Hepatocyte (in vitro differentiated cells): ENCODE data around the gene LARP1. TPM values are rescaled to one million over a fixed set of nuclear protein-coding genes. Genes with fewer than 3 reads are reported as not detected.
"Not testable (repeated sequence)": the region's sequence is repeated elsewhere in the genome, so short reads cannot be mapped to it uniquely, and the experiment has no call there.

Source experiments
- DNase-seq: peaks from one replicate; pipeline ENCODE4 v3.0.0-alpha.2; 2016; ENCODE audit warnings: low spot score
- H2AFZ ChIP-seq: fragments of 200-600 bp; sonication (generic); 2 replicates; pipeline ENCODE4 v1.6.0; 2016; ENCODE audit warnings: antibody characterized with exemption, mild to moderate bottlenecking
- H3K27ac ChIP-seq: fragments of 200-600 bp; sonication (generic); 2 replicates; pipeline ENCODE4 v1.5.1; 2016; ENCODE audit warnings: mild to moderate bottlenecking
- H3K27me3 ChIP-seq: fragments of 200-600 bp; sonication (generic); 2 replicates; pipeline ENCODE4 v1.6.1; 2016
- H3K36me3 ChIP-seq: fragments of 200-600 bp; sonication (generic); replicated peaks from 2 replicates; pipeline ENCODE4 v1.5.1; 2016; ENCODE audit warnings: low read depth; ENCODE audit not compliant: insufficient read depth
- H3K4me1 ChIP-seq: fragments of 200-600 bp; sonication (generic); 2 replicates; pipeline ENCODE4 v1.5.1; 2016; ENCODE audit warnings: mild to moderate bottlenecking, moderate library complexity; ENCODE audit not compliant: insufficient read depth
- H3K4me2 ChIP-seq: fragments of 200-600 bp; sonication (generic); 2 replicates; pipeline ENCODE4 v1.6.0; 2016
- H3K4me3 ChIP-seq: fragments of 200-600 bp; sonication (generic); 2 replicates; pipeline ENCODE4 v1.5.1; 2016; ENCODE audit warnings: mild to moderate bottlenecking
- H3K79me2 ChIP-seq: fragments of 200-600 bp; sonication (generic); 2 replicates; pipeline ENCODE4 v1.6.0; 2017; ENCODE audit warnings: mild to moderate bottlenecking
- H3K9me2 ChIP-seq: fragments of 200-600 bp; sonication (generic); replicated peaks from 2 replicates; pipeline ENCODE4 v1.6.0; 2017; ENCODE audit warnings: mild to moderate bottlenecking; ENCODE audit not compliant: insufficient read depth
- H3K9me3 ChIP-seq: fragments of 200-600 bp; sonication (generic); 2 replicates; pipeline ENCODE4 v1.5.1; 2016; ENCODE audit warnings: low read depth, mild to moderate bottlenecking
- H4K20me1 ChIP-seq: fragments of 200-600 bp; sonication (generic); 2 replicates; pipeline ENCODE4 v1.6.0; 2016; ENCODE audit warnings: mild to moderate bottlenecking; ENCODE audit not compliant: insufficient read depth, poor library complexity, severe bottlenecking
- EZH2 ChIP-seq: fragments of 200-600 bp; sonication (generic); IDR thresholded peaks from 2 replicates; pipeline ENCODE4 v1.6.1; 2016; ENCODE audit warnings: antibody characterized with exemption, mild to moderate bottlenecking, borderline replicate concordance
- EZH2phosphoT487 ChIP-seq: fragments of 200-600 bp; sonication (generic); IDR thresholded peaks from one replicate; pipeline ENCODE4 v1.6.1; 2018; ENCODE audit warnings: antibody characterized with exemption, mild to moderate bottlenecking, low read depth, moderate library complexity; ENCODE audit not compliant: unreplicated experiment, severe bottlenecking
- WGBS: methylation state at CpG from one replicate; pipeline ENCODE4 v1.1.6; 2016; ENCODE audit warnings: low lambda C conversion rate; ENCODE audit errors: missing lambda C conversion rate; 5-methylcytosine and 5-hydroxymethylcytosine counted together
- polyA plus RNA-seq: library from polyadenylated mRNA; unstranded; fragments of >200 nt; fragmentation: Nextera tagmentation; extraction: Ambion mirVana; gene quantifications from 2 replicates; pipeline ENCODE4 v1.2.1, GENCODE V29; 2016
- total RNA-seq: library from RNA; depleted of rRNA; stranded (reverse); fragments of >200 nt; gene quantifications from 2 replicates; pipeline ENCODE4 v1.2.3, GENCODE V29; 2014
- TF ChIP-seq, protein P1 (sequence below): fragments of 200-600 bp; sonication (generic); IDR thresholded peaks from 2 replicates; pipeline ENCODE4 v1.5.1; 2016; ENCODE audit warnings: antibody characterized with exemption, mild to moderate bottlenecking; ENCODE audit not compliant: poor library complexity

The LARP1 gene
- total and polyA plus RNA-seq, 2 experiments from 2014 or later, result 62.9 to 75.0 TPM

GRCh38 chr5:154758977-154759376, 3.8 kb downstream of the LARP1 start:
- Histone ChIP-seq H3K4me3 (no peak overlapping the region), H3K27ac (no peak overlapping the region), H3K79me2 (peaks cover 85% of the 10 kb centered on the region), H3K4me1 (peaks cover 41% of the 10 kb centered on the region), H3K9me2 (no peaks in the 10 kb centered on the region), H2AFZ (no peak overlapping the region), H3K9me3 (no peaks in the 10 kb centered on the region), H3K4me2 (peak overlapping the region; percentile 86), H3K27me3 (no peaks in the 10 kb centered on the region), H4K20me1 (peaks cover 68% of the 10 kb centered on the region), H3K36me3 (no peaks in the 10 kb centered on the region)
- no peak for DNase-seq
- WGBS, result 53% methylated on average over 3 of the region's 3 CpGs
- TF ChIP-seq, protein P1, sequence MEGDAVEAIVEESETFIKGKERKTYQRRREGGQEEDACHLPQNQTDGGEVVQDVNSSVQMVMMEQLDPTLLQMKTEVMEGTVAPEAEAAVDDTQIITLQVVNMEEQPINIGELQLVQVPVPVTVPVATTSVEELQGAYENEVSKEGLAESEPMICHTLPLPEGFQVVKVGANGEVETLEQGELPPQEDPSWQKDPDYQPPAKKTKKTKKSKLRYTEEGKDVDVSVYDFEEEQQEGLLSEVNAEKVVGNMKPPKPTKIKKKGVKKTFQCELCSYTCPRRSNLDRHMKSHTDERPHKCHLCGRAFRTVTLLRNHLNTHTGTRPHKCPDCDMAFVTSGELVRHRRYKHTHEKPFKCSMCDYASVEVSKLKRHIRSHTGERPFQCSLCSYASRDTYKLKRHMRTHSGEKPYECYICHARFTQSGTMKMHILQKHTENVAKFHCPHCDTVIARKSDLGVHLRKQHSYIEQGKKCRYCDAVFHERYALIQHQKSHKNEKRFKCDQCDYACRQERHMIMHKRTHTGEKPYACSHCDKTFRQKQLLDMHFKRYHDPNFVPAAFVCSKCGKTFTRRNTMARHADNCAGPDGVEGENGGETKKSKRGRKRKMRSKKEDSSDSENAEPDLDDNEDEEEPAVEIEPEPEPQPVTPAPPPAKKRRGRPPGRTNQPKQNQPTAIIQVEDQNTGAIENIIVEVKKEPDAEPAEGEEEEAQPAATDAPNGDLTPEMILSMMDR, result no peak
- TF ChIP-seq EZH2, result no peak
- no peak for TF ChIP-seq EZH2phosphoT487

- H3K4me2 ChIP-seq, result peak overlapping the region; percentile 86
- 82% methylated on average over 11 of the region's 12 CpGs for WGBS
- H3K4me3 ChIP-seq, result not testable (repeated sequence)
These were observed 4.7 kb downstream of the LARP1 start for GRCh38 chr5:154759868-154760267.

GRCh38 chr5:154761046-154761736, 6.0 kb downstream of the LARP1 start:
- no peaks in the 10 kb centered on the region for H3K9me2 ChIP-seq
- H3K4me3 ChIP-seq, result no peak overlapping the region
- H3K9me3 ChIP-seq, result no peaks in the 10 kb centered on the region
- H4K20me1 ChIP-seq, result peaks cover 90% of the 10 kb centered on the region
- H2AFZ ChIP-seq, result no peak overlapping the region
- WGBS, result 65% methylated on average over 5 of the region's 5 CpGs
- no peak overlapping the region for H3K4me2 ChIP-seq
- DNase-seq, result no peak
- H3K79me2 ChIP-seq, result peaks cover 97% of the 10 kb centered on the region
- H3K27ac ChIP-seq, result no peak overlapping the region
- H3K27me3 ChIP-seq, result no peaks in the 10 kb centered on the region
- H3K4me1 ChIP-seq, result peaks cover 44% of the 10 kb centered on the region
- TF ChIP-seq EZH2 (no peak), EZH2phosphoT487 (no peak)
- TF ChIP-seq, protein P1, result no peak
- H3K36me3 ChIP-seq, result no peaks in the 10 kb centered on the region

More at GRCh38 chr5:154759868-154760267, 4.7 kb downstream of the LARP1 start:
- Histone ChIP-seq H3K79me2 (peaks cover 94% of the 10 kb centered on the region), H4K20me1 (peaks cover 77% of the 10 kb centered on the region), H3K4me1 (peaks cover 35% of the 10 kb centered on the region)
- H3K9me3 ChIP-seq, H2AFZ ChIP-seq, H3K9me2 ChIP-seq, H3K27ac ChIP-seq, H3K27me3 ChIP-seq, H3K36me3 ChIP-seq, DNase-seq: not testable (repeated sequence)

DNA sequence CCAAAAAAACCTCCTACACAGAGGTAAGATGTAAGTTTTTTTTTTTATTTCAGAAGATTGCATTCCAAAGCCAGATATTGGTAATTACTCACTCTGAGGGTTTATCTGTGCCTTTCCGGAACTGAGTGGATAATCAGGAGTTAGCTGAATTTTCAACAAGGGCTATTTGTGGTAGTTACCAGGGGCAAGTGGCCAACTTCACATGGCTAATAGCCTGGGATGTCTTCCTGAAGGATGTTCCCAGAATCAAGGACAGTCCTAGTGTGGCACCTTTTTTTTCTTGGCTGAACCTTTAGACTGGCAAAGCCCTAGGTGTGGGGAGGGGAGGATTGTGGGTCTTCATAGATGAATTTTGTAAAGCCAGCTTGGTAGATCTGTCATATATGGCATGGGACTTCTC, 7.1 kb downstream of the LARP1 start:
- no peaks in the 10 kb centered on the region for H3K9me3 ChIP-seq
- H3K9me2 ChIP-seq, result no peaks in the 10 kb centered on the region
- no peaks in the 10 kb centered on the region for H3K27me3 ChIP-seq
- no peak overlapping the region for H2AFZ ChIP-seq
- peaks cover 98% of the 10 kb centered on the region for H3K79me2 ChIP-seq
- no peak for DNase-seq
- no peak overlapping the region for H3K27ac ChIP-seq
- H3K4me3 ChIP-seq, result no peak overlapping the region
- WGBS, result 88% methylated on average over 1 of the region's 1 CpG
- TF ChIP-seq, protein P1, result no peak
- TF ChIP-seq EZH2phosphoT487, result no peak
- no peak overlapping the region for H3K4me2 ChIP-seq
- H4K20me1 ChIP-seq, result peaks cover 99% of the 10 kb centered on the region
- no peaks in the 10 kb centered on the region for H3K36me3 ChIP-seq
- H3K4me1 ChIP-seq, result peaks cover 55% of the 10 kb centered on the region
